Transverse colon (tissue), 4 donors: ENCODE results near the gene MYH14.
"Not testable (repeated sequence)": the region's sequence is repeated elsewhere in the genome, so short reads cannot be mapped to it uniquely, and the experiment has no call there.

Source experiments
- CTCF ChIP-seq, 5 experiments: fragments of 200-600 bp in 3 of 5; fragments of 450-650 bp in 2 of 5; sonication (generic) in 3 of 5; IDR thresholded peaks; 1 replicate in 2 of 5; 2 replicates in 3 of 5; pipeline ENCODE4 v1.5.1; 2016 to 2017; ENCODE audit warnings: antibody characterized with exemption in 5 of 5, inconsistent platforms in 3 of 5, mild to moderate bottlenecking in 2 of 5, moderate library complexity in 1 of 5
- EP300 ChIP-seq: sonication (generic); formaldehyde crosslinking; IDR thresholded peaks from one replicate; pipeline ENCODE4 v1.6.1; 2017; ENCODE audit warnings: antibody characterized with exemption, low read depth
- POLR2A ChIP-seq: fragments of 450-650 bp; IDR thresholded peaks from one replicate; pipeline ENCODE4 v1.6.1; 2016; ENCODE audit warnings: antibody characterized with exemption, mild to moderate bottlenecking, moderate library complexity
- POLR2AphosphoS5 ChIP-seq, 3 donors: sonication (generic); formaldehyde crosslinking; IDR thresholded peaks; one replicate each; pipeline ENCODE4 v1.6.1; 2016; ENCODE audit warnings: antibody characterized with exemption in 3 of 3

DNA sequence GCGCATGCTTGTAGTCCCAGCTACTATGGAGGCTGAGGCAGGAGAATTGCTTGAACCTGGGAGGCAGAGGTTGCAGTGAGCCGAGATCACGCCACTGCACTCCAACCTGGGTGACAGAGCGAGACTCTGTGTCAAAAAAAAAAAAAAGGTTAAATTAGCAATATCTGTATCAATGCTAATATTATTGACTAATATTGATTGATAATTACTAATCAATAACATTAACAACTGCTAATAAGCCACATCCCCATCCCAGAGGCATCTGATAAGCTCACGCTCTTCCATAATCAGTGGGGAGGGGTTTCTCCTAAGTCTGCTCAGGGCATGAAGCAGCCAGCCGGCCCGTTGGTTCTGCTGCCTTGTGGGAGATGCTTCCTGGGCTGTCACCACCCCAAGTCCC lies 24.7 kb downstream of the MYH14 start:
- not testable (repeated sequence) for TF ChIP-seq CTCF (IDR thresholded peaks at IDR 0.05); POLR2A; EP300; POLR2AphosphoS5 (IDR thresholded peaks at IDR 0.05)
